ENCODE results near the gene BCKDHB.

The BCKDHB gene

DNA sequence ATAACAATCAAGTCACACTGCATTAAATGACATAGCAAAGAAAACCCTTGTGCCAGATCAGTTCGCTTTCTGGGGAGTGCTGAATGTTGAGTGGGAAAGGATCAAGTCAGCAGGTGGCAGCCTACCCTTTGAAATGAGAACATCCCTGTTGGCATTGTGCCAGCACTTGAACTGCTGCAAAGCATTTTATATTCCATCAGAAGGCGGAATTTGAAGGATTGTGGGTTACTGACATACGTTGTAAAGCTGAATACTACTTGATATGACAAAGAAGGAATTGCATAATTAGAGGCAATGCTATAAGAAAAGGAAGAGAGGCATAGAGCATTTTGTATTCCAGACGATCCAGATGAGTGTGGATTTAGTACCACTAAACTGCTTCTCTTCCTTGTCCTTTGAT lies 26.5 kb downstream of the BCKDHB start:
- Mint-ChIP-seq H3K4me3 (no peak overlapping the region), H3K27me3 (ENCODE audit: low read depth) (no peaks in the 10 kb centered on the region), H3K4me1 (ENCODE audit: low read depth) (no peaks in the 10 kb centered on the region), H3K36me3 (ENCODE audit: low read depth) (peaks cover 4% of the 10 kb centered on the region), H3K9me3 (no peaks in the 10 kb centered on the region), H3K27ac (no peak overlapping the region)

DNA sequence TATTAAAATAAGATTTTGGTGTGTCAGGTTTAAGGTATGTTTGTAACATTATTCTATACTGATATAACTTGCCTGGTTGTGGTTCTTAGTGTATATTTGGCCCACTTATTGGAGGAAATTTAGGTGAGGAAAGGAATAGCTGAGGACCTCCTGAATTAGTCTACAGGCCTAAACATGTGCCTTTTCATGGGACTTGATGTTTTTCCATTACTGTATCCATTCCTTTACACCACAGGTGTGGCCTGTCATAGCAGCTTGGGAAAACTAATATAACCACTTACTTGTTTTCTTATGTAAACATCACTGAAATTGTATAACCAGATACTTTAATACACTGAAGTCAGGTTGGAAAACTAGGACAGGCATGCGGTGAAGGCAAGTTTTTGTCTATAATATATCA lies 27.6 kb downstream of the BCKDHB start:
- Mint-ChIP-seq H3K4me1 (ENCODE audit: low read depth) (no peaks in the 10 kb centered on the region), H3K4me3 (no peak overlapping the region), H3K9me3 (no peaks in the 10 kb centered on the region), H3K36me3 (ENCODE audit: low read depth) (peaks cover 4% of the 10 kb centered on the region), H3K27me3 (ENCODE audit: low read depth) (no peaks in the 10 kb centered on the region), H3K27ac (no peak overlapping the region)

DNA sequence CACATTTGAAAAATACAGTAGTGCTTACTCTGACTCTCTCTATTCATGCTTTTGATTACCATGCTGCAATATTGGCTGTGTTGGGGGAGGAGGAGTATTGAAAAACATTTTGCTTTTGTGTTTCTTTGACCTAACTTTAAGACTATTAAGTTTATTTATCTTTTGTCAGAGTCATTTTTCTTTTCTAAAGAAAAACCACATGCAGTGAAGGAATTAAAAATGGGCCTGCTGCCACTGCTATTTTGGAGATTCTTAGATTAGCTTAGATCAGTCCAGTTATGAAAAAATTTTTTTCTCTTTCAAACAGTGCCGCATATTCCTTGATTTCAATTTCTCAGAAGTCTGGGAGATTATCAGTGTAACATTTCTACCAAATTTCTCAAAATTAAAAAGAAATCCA lies 36.1 kb downstream of the BCKDHB start:
- no peak overlapping the region for H3K4me3 Mint-ChIP-seq
- H3K27me3 Mint-ChIP-seq (ENCODE audit: low read depth) = no peaks in the 10 kb centered on the region
- no peaks in the 10 kb centered on the region for H3K4me1 Mint-ChIP-seq (ENCODE audit: low read depth)
- peaks cover 8% of the 10 kb centered on the region for H3K36me3 Mint-ChIP-seq (ENCODE audit: low read depth)
- H3K9me3 Mint-ChIP-seq = no peaks in the 10 kb centered on the region
- no peak overlapping the region for H3K27ac Mint-ChIP-seq

DNA sequence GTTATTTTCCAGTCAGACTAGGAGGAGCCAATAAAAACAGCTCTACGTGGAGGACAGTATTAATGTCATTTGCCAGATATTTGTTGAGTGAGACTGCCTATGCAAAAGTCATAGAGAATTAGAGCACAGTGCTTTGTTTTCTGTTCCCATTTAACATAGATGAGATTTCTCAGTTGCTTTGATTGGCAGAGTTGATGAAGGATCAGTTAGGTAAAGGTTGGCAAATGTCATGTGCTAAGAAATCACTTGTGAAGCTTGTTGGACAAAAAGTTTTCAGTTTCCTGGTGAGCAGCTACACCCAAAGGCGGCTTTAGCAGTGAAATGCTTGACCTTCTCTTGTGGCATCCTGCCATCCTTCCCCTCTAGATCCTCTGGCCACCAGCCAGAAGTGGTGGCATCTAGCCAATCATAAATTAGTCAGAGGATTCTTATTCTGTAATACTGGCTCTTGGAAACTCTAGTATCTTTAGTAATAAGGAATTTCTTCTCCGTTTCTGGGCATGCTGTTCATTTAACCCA lies 37.0 kb downstream of the BCKDHB start:
- H3K27ac Mint-ChIP-seq = no peak overlapping the region
- H3K36me3 Mint-ChIP-seq (ENCODE audit: low read depth) = peaks cover 14% of the 10 kb centered on the region

DNA sequence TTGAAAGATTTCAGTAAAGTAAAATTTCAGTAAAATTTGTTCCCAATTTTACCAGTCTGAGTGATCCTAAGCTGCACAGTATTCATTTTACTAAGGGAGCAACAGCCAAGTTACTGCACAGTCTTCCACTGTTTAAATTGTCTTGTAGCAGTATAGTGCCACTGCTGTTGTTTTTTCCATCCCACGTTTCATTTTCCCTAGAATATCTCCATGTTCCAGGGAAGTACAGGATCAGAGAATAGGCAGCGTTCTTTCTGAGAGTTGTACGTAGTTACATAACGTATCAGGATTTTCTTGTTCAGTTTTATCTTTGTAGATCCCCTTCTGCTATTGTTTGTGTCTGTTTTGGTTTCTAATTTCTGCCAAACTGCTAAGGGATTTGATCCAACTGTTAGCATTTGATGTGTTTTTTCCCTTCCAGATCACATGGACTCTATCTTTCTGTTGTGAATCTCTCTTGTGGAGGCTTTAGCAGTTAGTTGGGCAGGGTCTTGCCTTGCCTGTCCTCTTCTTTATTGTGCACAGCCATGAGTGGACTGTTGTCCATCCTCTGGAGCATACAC lies 38.4 kb downstream of the BCKDHB start:
- H3K4me1 Mint-ChIP-seq (ENCODE audit: low read depth) = no peaks in the 10 kb centered on the region
- H3K4me3 Mint-ChIP-seq = no peak overlapping the region
- no peak overlapping the region for H3K27ac Mint-ChIP-seq
- H3K9me3 Mint-ChIP-seq = peaks cover 4% of the 10 kb centered on the region
- no peaks in the 10 kb centered on the region for H3K27me3 Mint-ChIP-seq (ENCODE audit: low read depth)
- H3K36me3 Mint-ChIP-seq (ENCODE audit: low read depth) = peaks cover 17% of the 10 kb centered on the region

More for the DNA sequence above, 37.0 kb downstream of the BCKDHB start:
- no peaks in the 10 kb centered on the region for H3K27me3 Mint-ChIP-seq (ENCODE audit: low read depth)
- no peak overlapping the region for H3K4me3 Mint-ChIP-seq
- no peaks in the 10 kb centered on the region for H3K4me1 Mint-ChIP-seq (ENCODE audit: low read depth)
- H3K9me3 Mint-ChIP-seq = no peaks in the 10 kb centered on the region

DNA sequence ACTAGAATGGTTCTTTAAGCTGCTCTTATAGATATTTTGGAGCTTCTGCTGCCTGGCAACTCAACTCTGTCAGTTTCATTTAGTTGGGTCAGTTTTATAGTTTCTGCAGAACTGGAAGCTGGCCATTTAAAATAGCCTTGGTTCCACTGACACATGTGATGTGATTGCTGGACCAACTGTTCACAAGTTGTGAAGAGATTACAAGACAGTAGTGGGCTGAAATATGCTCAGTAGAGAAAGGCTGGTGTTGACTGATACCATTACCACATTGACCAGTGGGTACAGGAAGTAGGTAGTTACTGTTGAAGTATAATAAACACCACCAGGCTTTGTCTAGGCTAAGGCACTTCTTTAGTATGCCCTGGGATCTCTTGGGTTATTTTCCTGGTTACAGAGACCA lies 39.0 kb downstream of the BCKDHB start:
- peaks cover 9% of the 10 kb centered on the region for H3K9me3 Mint-ChIP-seq
- no peak overlapping the region for H3K4me3 Mint-ChIP-seq
- no peaks in the 10 kb centered on the region for H3K27me3 Mint-ChIP-seq (ENCODE audit: low read depth)
- H3K27ac Mint-ChIP-seq = no peak overlapping the region
- peaks cover 20% of the 10 kb centered on the region for H3K36me3 Mint-ChIP-seq (ENCODE audit: low read depth)
- H3K4me1 Mint-ChIP-seq (ENCODE audit: low read depth) = no peaks in the 10 kb centered on the region

DNA sequence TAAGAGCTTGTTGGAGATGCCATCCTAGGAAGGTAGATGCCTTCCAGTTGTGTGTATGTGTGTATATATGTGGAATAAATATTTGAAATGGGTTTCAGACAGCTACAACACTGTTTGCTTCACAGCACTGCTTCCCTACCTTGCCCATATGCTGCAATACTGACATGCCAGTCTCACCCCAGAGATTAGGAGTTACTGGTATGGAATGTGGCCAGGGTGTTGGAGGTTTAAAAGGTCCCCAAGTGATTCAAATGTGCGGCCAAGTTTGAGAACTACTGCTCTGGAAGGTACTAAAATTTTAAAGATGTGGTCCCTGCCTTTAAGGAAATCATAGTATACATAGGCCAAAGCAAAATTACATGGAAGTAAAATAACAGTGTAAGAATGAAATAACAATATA lies 39.5 kb downstream of the BCKDHB start:
- H3K4me1 Mint-ChIP-seq (ENCODE audit: low read depth) = no peaks in the 10 kb centered on the region

DNA sequence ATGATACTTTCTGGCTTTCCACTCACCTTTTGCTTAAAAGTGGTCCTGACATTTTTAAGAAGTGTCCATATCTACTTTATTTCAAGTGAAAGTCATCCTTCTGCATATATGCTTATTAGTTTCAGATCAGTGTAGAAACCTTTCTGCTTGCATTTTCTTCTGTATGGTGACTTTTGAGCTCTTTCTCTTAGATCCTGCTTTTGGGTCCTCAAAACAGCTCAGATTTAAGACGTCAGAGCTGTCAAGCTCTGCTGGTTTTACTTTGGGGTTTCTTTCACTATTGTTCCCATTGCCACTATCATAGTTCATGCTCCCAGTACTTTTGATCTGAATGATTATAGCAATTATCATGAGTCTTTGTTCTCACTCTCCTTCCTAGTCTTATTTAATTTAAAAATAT lies 41.7 kb downstream of the BCKDHB start:
- H3K4me3 Mint-ChIP-seq = no peak overlapping the region
- peaks cover 14% of the 10 kb centered on the region for H3K36me3 Mint-ChIP-seq (ENCODE audit: low read depth)
- no peak overlapping the region for H3K27ac Mint-ChIP-seq
- H3K4me1 Mint-ChIP-seq (ENCODE audit: low read depth) = no peaks in the 10 kb centered on the region
- H3K27me3 Mint-ChIP-seq (ENCODE audit: low read depth) = no peaks in the 10 kb centered on the region
- peaks cover 9% of the 10 kb centered on the region for H3K9me3 Mint-ChIP-seq

More for the DNA sequence above, 39.5 kb downstream of the BCKDHB start:
- H3K27me3 Mint-ChIP-seq (ENCODE audit: low read depth) = no peaks in the 10 kb centered on the region
- peaks cover 16% of the 10 kb centered on the region for H3K36me3 Mint-ChIP-seq (ENCODE audit: low read depth)
- H3K9me3 Mint-ChIP-seq = peaks cover 9% of the 10 kb centered on the region
- H3K4me3 Mint-ChIP-seq = no peak overlapping the region
- H3K27ac Mint-ChIP-seq = no peak overlapping the region

DNA sequence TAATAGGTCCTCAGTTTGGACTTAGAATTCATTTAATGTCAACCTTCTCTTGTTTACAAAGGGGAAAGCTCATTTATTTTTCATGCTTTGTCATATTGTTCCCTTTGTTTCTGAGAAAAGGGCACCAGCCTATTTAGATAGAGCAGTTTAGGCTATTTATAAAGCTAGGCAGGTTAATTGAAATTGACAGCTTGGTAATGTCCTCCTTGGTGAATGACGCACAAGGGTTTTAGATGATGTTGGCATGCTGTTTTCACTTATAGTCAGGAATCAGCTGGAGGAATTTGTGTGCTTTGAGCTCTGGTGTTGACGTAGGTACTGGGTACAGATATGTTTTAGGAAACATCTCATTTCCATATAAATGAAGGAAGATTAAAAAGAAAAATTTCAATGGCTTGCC lies 45.2 kb downstream of the BCKDHB start:
- Mint-ChIP-seq H3K27me3 (ENCODE audit: low read depth) (no peaks in the 10 kb centered on the region), H3K4me3 (no peak overlapping the region), H3K36me3 (ENCODE audit: low read depth) (peaks cover 13% of the 10 kb centered on the region), H3K4me1 (ENCODE audit: low read depth) (no peaks in the 10 kb centered on the region), H3K9me3 (peaks cover 9% of the 10 kb centered on the region), H3K27ac (no peak overlapping the region)

DNA sequence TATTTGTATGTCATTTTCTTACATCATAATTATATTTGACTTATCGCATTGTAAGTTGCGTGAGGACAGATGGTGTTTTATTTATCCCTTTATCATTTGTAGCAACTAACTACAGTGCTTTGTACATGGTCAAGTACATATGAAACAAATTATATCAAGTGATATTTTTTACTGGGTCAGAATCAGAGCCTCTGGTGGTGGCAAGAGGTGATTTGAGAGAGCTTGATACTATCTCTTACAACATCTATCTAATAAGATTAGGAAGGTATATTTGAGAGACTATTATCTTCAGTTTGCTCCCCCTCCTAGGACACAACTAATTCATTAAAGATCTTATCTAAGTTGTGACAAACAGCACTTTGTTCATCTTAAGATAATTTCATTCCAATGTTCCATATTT lies 47.7 kb downstream of the BCKDHB start:
- Mint-ChIP-seq H3K4me1 (ENCODE audit: low read depth) (no peaks in the 10 kb centered on the region), H3K4me3 (no peak overlapping the region), H3K9me3 (peaks cover 5% of the 10 kb centered on the region), H3K27me3 (ENCODE audit: low read depth) (no peaks in the 10 kb centered on the region), H3K27ac (no peak overlapping the region), H3K36me3 (ENCODE audit: low read depth) (peaks cover 2% of the 10 kb centered on the region)

DNA sequence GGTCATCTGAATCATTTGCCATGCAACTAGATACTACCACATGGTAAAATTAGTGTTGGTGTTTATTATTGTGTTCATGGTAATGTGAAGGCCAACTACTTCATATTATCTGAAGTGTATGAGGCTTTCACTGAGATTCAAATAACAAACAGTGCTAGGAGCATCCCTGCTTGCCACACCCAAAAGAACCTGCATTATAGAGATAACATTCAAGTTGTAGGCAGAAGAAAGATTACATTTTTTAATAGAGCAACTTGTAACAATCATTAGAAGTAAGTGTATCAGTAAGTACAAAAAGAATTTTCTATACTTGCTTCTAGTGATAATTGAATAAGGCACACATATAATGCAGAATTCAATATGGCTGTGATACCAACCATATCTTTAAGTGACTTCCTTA lies 49.8 kb downstream of the BCKDHB start:
- no peaks in the 10 kb centered on the region for H3K9me3 Mint-ChIP-seq

DNA sequence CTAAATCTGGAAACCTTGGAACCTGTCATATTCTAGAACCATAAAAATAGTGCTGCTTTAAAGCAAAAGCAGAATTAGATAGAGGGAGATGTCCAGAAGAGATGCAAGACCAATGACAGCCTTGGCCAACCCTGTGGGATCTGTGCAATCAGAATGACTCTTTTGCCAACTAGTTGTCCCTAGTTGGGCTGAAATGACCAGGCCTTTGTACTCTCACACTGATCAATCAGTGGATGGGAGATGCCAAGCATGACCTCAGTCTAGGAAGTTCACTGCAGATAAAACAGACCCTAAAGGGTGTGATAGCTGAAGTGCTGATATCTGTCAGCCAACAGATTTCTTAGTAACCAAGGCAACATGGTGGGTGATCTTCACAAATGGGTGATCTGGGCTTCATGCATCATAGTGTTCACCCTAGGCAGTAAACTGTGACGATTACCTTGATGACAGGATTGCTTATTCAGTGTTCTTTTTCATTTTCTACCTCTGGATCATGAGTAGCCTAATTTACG lies 52.1 kb downstream of the BCKDHB start:
- Mint-ChIP-seq H3K4me1 (ENCODE audit: low read depth) (no peaks in the 10 kb centered on the region), H3K9me3 (no peaks in the 10 kb centered on the region), H3K36me3 (ENCODE audit: low read depth) (no peaks in the 10 kb centered on the region), H3K4me3 (no peak overlapping the region), H3K27ac (no peak overlapping the region), H3K27me3 (ENCODE audit: low read depth) (no peaks in the 10 kb centered on the region)

More for the DNA sequence above, 49.8 kb downstream of the BCKDHB start:
- H3K36me3 Mint-ChIP-seq (ENCODE audit: low read depth) = no peaks in the 10 kb centered on the region
- no peaks in the 10 kb centered on the region for H3K27me3 Mint-ChIP-seq (ENCODE audit: low read depth)
- H3K27ac Mint-ChIP-seq = no peak overlapping the region
- H3K4me1 Mint-ChIP-seq (ENCODE audit: low read depth) = no peaks in the 10 kb centered on the region
- H3K4me3 Mint-ChIP-seq = no peak overlapping the region

DNA sequence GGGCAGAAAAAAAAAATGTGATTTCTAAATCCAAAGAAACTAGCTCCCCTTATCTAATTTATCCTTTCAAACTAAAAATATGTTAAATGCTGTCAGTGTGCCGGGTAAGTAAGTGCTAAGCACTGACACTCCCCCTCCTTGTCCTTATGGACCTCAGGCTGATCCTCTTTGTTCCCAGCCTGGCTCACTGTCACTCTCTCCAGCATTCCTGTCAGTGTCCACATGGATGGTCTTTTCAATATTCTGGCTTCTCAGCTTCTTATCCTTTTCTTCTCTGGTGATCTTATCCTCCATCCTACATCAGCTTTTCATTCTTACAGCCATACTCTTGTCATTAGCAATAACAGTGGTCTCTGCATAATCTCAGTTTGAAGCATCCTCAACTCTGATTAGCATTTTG lies 55.0 kb downstream of the BCKDHB start:
- H3K9me3 Mint-ChIP-seq = no peaks in the 10 kb centered on the region
- H3K27ac Mint-ChIP-seq = no peak overlapping the region
- peaks cover 12% of the 10 kb centered on the region for H3K4me1 Mint-ChIP-seq (ENCODE audit: low read depth)
- no peak overlapping the region for H3K4me3 Mint-ChIP-seq
- no peaks in the 10 kb centered on the region for H3K27me3 Mint-ChIP-seq (ENCODE audit: low read depth)
- no peaks in the 10 kb centered on the region for H3K36me3 Mint-ChIP-seq (ENCODE audit: low read depth)

DNA sequence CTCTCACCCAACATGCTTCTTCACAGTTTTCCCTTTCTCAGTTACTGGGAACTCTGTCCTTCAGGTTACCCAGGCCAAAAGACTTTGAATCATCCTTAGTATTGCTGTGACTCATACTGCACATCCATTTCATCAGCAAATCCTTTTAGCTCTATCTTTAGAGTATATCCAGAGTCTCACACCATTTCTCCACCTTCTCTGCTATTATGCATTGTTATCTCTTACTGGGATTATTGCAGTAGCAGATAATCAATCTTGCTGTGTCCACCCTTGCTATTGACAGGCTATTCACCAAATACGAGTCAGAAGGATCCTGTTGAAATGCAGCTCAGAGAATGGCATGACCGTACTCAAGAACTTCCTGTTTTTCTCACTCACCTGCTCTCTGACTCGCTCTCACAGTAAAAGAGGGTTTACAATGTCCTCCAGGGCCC lies 57.3 kb downstream of the BCKDHB start:
- H3K4me3 Mint-ChIP-seq = no peak overlapping the region
- no peaks in the 10 kb centered on the region for H3K27me3 Mint-ChIP-seq (ENCODE audit: low read depth)
- no peak overlapping the region for H3K27ac Mint-ChIP-seq
- H3K9me3 Mint-ChIP-seq = no peaks in the 10 kb centered on the region
- H3K36me3 Mint-ChIP-seq (ENCODE audit: low read depth) = peaks cover 3% of the 10 kb centered on the region
- H3K4me1 Mint-ChIP-seq (ENCODE audit: low read depth) = peaks cover 14% of the 10 kb centered on the region

DNA sequence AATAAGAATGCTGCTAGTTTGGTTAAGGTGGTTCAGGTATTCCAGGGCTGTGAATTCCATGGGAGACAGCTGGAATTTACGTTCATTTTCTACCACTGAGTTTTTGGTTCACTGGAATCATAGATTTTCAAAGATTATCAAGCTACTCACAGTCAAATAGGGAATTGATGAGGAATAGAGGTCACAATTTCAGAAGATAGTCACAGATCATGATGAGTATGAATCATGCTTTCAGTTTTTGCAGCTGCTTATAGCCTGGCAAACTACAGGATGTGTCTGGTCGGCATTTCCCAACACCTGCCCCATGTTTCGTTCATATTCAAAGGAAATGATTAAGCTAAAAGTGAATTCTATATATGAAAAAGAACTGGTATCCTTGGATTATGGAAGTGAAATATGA lies 58.7 kb downstream of the BCKDHB start:
- Mint-ChIP-seq H3K4me1 (ENCODE audit: low read depth) (peaks cover 14% of the 10 kb centered on the region), H3K27ac (peak overlapping the region; percentile 75), H3K36me3 (ENCODE audit: low read depth) (peaks cover 5% of the 10 kb centered on the region), H3K4me3 (peak overlapping the region; percentile 59), H3K9me3 (no peaks in the 10 kb centered on the region), H3K27me3 (ENCODE audit: low read depth) (no peaks in the 10 kb centered on the region)
